Aorta (tissue), 5 donors: ENCODE measurements around the gene PDGFD. TPM values are rescaled to one million over a fixed set of nuclear protein-coding genes. Genes with fewer than 3 reads are reported as not detected.

Experiments
- ATAC-seq: fragments of 200-7000 bp; cut with Tn5 transposase; one replicate; pipeline ENCODE4 v1.9.1; 2022; ENCODE audit warnings: moderate library complexity; ENCODE audit not compliant: low FRiP score
- DNase-seq, 2 donors: peaks; one replicate each; pipeline ENCODE4 v3.0.0-alpha.2; 2020
- H3K27ac ChIP-seq, 2 donors: one replicate each; pipeline ENCODE4 v1.5.1; 2013; ENCODE audit warnings: low read length in 2 of 2, mild to moderate bottlenecking in 2 of 2, moderate library complexity in 2 of 2, control low read depth in 1 of 2, inconsistent platforms in 1 of 2, low read depth in 1 of 2
- H3K27me3 ChIP-seq, 2 donors: one replicate each; pipeline ENCODE4 v1.6.1; 2013; ENCODE audit warnings: control low read depth in 1 of 2, low read length in 1 of 2, mild to moderate bottlenecking in 1 of 2, moderate library complexity in 1 of 2; ENCODE audit not compliant: insufficient read depth in 2 of 2, control insufficient read depth in 1 of 2
- H3K36me3 ChIP-seq, 2 donors: one replicate each; pipeline ENCODE4 v1.6.1; 2013; ENCODE audit warnings: control low read depth in 1 of 2, low read length in 1 of 2, mild to moderate bottlenecking in 1 of 2; ENCODE audit not compliant: insufficient read depth in 2 of 2, control insufficient read depth in 1 of 2
- H3K4me1 ChIP-seq, 2 donors: one replicate each; pipeline ENCODE4 v1.6.1; 2013; ENCODE audit warnings: low read length in 2 of 2, control low read depth in 1 of 2, mild to moderate bottlenecking in 1 of 2, moderate library complexity in 1 of 2; ENCODE audit not compliant: insufficient read depth in 2 of 2, control insufficient read depth in 1 of 2
- H3K4me3 ChIP-seq, 2 donors: one replicate each; pipeline ENCODE4 v1.5.1; 2013; ENCODE audit warnings: low read length in 2 of 2, control low read depth in 1 of 2, mild to moderate bottlenecking in 1 of 2
- H3K9me3 ChIP-seq: one replicate; pipeline ENCODE4 v1.6.1; 2013; ENCODE audit warnings: mild to moderate bottlenecking, low read length; ENCODE audit not compliant: control insufficient read depth
- WGBS, 2 donors: extraction: QIAGEN DNeasy Blood & Tissue Kit; methylation state at CpG; one replicate each; pipeline ENCODE4 v1.1.7; 2013; 5-methylcytosine and 5-hydroxymethylcytosine counted together
- intact Hi-C, 2 donors: fragments of 100-400 bp; cut with DNase I; formaldehyde crosslinking; loops; one replicate each; pipeline versions ENCODE4 v1.14.2 to v1.15.0; 2022
- polyA plus RNA-seq, 2 donors: library from polyadenylated mRNA; stranded (reverse); fragments of 200-250 nt; gene quantifications; one replicate each; pipeline ENCODE4 v1.2.3, GENCODE V29; 2013
- total RNA-seq, 2 donors: library from RNA; stranded (reverse); fragmentation: NEBNext Ultra II Directional; extraction: Animal tissue kit (Norgen Biotek cat#: 25700); gene quantifications; one replicate each; pipeline ENCODE4 v1.2.1, GENCODE V29; 2021
- donor health status: healthy with polysubstance abuse.
- donor health status: Bipolar disorder and iron deficiency.
- donor health status: DM: no; HTN: no; CAD: no.
- donor health status: DM: no; HTN: no; CAD: no.
- donor health status: DM: yes; HTN: yes; CAD: no.

The PDGFD gene
- total and polyA plus RNA-seq, 4 donors: 47.7 to 115 (median 66.5) TPM

- H3K9me3 ChIP-seq: no peaks in the 10 kb centered on the region
- peaks cover 0 to 12% of the 10 kb centered on the region in 2 donors for H3K4me1 ChIP-seq
- H3K27me3 ChIP-seq: no peaks in the 10 kb centered on the region
- no peak overlapping the region for H3K27ac ChIP-seq
- DNase-seq: no peak
- no peak overlapping the region for H3K4me3 ChIP-seq
- peak; percentile 38 for ATAC-seq
- no peaks in the 10 kb centered on the region for H3K36me3 ChIP-seq
- 94 to 100% methylated on average over 1 of the region's 1 CpG for WGBS, 2 donors
- intact Hi-C loops: no loop called here
Measured at GRCh38 chr11:104130161-104130560, 33.8 kb downstream of the PDGFD start.

GRCh38 chr11:104129145-104129544 lies 34.8 kb downstream of the PDGFD start:
- intact Hi-C loops: no loop called here
- Histone ChIP-seq H3K4me1 (peaks cover 0 to 6% of the 10 kb centered on the region in 2 donors), H3K9me3 (no peaks in the 10 kb centered on the region), H3K36me3 (no peaks in the 10 kb centered on the region), H3K27ac (no peak overlapping the region), H3K4me3 (no peak overlapping the region), H3K27me3 (no peaks in the 10 kb centered on the region)
- ATAC-seq (no peak), DNase-seq (no peak)
- WGBS, 2 donors: 81 to 82% methylated on average over 3 of the region's 3 CpGs

DNA sequence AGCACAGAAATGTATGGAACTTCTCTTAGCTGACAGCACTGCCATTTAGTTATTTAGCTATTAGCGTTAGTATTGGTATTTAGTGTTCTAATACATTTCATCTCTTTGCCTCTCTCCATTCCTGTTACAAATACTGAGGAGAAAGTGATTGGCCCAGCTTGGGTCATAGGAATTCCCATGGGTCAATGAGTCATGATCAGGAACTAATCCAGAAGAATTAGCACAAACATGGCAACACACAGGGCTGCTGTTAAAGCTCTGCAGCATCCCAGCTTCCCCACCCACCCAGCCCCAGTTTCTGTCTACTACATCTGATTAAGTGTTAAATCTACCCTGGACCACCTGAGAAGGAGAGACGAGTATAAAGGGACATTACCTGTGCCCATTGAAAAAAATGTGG lies 36.1 kb downstream of the PDGFD start:
- no peaks in the 10 kb centered on the region for H3K9me3 ChIP-seq
- H3K4me1 ChIP-seq: peaks cover 0 to 6% of the 10 kb centered on the region in 2 donors
- H3K36me3 ChIP-seq: no peaks in the 10 kb centered on the region
- H3K4me3 ChIP-seq: no peak overlapping the region
- DNase-seq (no peak), ATAC-seq (no peak)
- no peak overlapping the region for H3K27ac ChIP-seq
- 86 to 88% methylated on average over 2 of the region's 2 CpGs for WGBS, 2 donors
- H3K27me3 ChIP-seq: no peaks in the 10 kb centered on the region
- intact Hi-C loops: no loop called here

- 92 to 96% methylated on average over 1 of the region's 1 CpG for WGBS, 2 donors
- Histone ChIP-seq H3K4me1 (peaks cover 0 to 8% of the 10 kb centered on the region in 2 donors), H3K4me3 (no peak overlapping the region)
Measured at GRCh38 chr11:104126464-104126863, 37.5 kb downstream of the PDGFD start.

GRCh38 chr11:104124979-104125378 lies 39.0 kb downstream of the PDGFD start:
- Histone ChIP-seq H3K36me3 (no peaks in the 10 kb centered on the region), H3K27ac (no peak overlapping the region), H3K9me3 (no peaks in the 10 kb centered on the region), H3K4me3 (no peak overlapping the region), H3K4me1 (peaks cover 0 to 8% of the 10 kb centered on the region in 2 donors), H3K27me3 (no peaks in the 10 kb centered on the region)
- no peak for DNase-seq
- no peak for ATAC-seq
- intact Hi-C loops: no loop called here
- 73 to 77% methylated on average over 1 of the region's 1 CpG for whole genome bisulfite sequencing, 2 donors

More at GRCh38 chr11:104126464-104126863, 37.5 kb downstream of the PDGFD start:
- DNase-seq (no peak), ATAC-seq (no peak)
- Histone ChIP-seq H3K36me3 (no peaks in the 10 kb centered on the region), H3K27ac (no peak overlapping the region), H3K27me3 (no peaks in the 10 kb centered on the region), H3K9me3 (no peaks in the 10 kb centered on the region)
- intact Hi-C loops: no loop called here

DNA sequence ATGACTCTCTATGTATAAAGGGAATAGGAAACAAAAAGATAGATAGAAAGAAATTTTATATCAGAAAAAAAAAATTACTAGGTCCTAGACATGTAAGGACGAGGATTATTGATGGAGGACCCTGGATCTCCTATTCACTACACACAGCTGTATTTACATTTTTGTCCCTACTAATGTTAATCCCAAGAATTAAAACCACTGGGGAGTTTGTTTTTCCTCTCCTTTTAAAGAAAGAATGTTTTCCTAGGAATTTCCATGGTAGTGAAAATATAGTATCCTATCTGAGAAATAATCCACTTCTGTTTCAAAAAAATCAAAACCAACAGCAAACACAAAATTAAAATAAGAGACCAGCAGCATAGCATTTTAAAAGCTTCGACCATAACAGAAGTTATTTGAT lies 41.1 kb downstream of the PDGFD start:
- H3K27me3 ChIP-seq: no peaks in the 10 kb centered on the region
- ATAC-seq (no peak), DNase-seq (no peak)
- H3K4me3 ChIP-seq: no peak overlapping the region
- WGBS, 2 donors: 77 to 83% methylated on average over 2 of the region's 2 CpGs
- no peak overlapping the region for H3K27ac ChIP-seq
- no peaks in the 10 kb centered on the region for H3K9me3 ChIP-seq
- intact Hi-C loops: no loop called here
- H3K36me3 ChIP-seq: no peaks in the 10 kb centered on the region
- H3K4me1 ChIP-seq: peaks cover 0 to 8% of the 10 kb centered on the region in 2 donors

GRCh38 chr11:104122011-104122635 lies 41.8 kb downstream of the PDGFD start:
- H3K36me3 ChIP-seq: no peaks in the 10 kb centered on the region
- peak overlapping the region in 1 of 2 donors; percentile 10 for H3K27ac ChIP-seq
- no peaks in the 10 kb centered on the region for H3K9me3 ChIP-seq
- intact Hi-C loops: no loop called here
- ATAC-seq (no peak), DNase-seq (no peak)
- H3K27me3 ChIP-seq: no peaks in the 10 kb centered on the region
- peaks cover 0 to 4% of the 10 kb centered on the region in 2 donors for H3K4me1 ChIP-seq
- no peak overlapping the region for H3K4me3 ChIP-seq

DNA sequence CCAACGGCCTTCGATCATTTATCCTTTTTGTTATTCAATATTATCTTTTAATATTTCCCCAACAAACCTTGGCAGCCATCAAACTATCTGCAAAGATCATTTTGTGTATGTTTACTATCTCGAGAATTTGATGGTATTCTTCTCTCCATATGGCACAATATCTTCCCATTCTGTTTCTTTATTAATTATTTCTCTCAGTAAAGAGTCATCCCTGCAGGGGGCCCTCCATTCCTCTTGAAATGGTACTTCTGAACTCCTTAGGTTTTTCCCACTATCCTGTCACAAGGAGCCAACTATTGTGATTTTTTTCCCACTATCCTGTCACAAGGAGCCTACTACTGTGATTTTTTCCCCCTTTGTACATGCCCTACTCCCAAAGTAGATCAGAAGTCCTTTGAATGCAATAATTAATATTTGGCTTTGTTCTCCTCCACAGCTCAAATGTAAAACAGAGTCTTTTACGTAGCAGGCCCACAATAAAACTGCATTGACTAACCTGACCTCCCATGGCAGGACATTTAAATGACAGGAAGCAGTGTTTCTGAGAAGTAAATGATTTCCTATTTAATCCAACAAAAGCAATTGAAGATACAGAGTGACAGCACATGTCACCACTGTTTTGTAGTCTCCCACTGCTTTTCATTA lies 43.3 kb downstream of the PDGFD start:
- no peak overlapping the region for H3K27ac ChIP-seq
- intact Hi-C loops: no loop called here
- DNase-seq: no peak

More for the DNA sequence above, 43.3 kb downstream of the PDGFD start:
- H3K4me3 ChIP-seq: no peak overlapping the region
- H3K27me3 ChIP-seq: no peaks in the 10 kb centered on the region
- no peaks in the 10 kb centered on the region for H3K9me3 ChIP-seq
- 92% methylated on average over 4 of the region's 4 CpGs for WGBS, 2 donors
- ATAC-seq: no peak
- no peaks in the 10 kb centered on the region for H3K36me3 ChIP-seq
- peaks cover 0 to 2% of the 10 kb centered on the region in 2 donors for H3K4me1 ChIP-seq
